Activated CD4-positive, alpha-beta T cell treated with anti-CD3 and anti-CD28 coated beads for 36 hours (primary cell): ENCODE measurements around the gene SOD3. TPM values are rescaled to one million over a fixed set of nuclear protein-coding genes. Genes with fewer than 3 reads are reported as not detected.

Source experiments
- total RNA-seq, 2 experiments: library from RNA; stranded (reverse); gene quantifications; one replicate each; pipeline ENCODE4 v1.2.3, GENCODE V29; 2021

The SOD3 gene
- total RNA-seq, 2 experiments from 2014 or later: not detected

Other genes with a start within 250 kb of the SOD3 start
- 100 to 1,000 TPM; 201 to 210 TPM for gene DHX15, start 211.0 kb upstream of the SOD3 start, total RNA-seq
- gene CCDC149, start 117.5 kb downstream of the SOD3 start, total RNA-seq: under 1 TPM; 0.14 to 0.16 TPM
- not detected for gene LGI2, start 235.4 kb downstream of the SOD3 start, total RNA-seq